ENCODE results near the gene SLC5A7.

The SLC5A7 gene

DNA sequence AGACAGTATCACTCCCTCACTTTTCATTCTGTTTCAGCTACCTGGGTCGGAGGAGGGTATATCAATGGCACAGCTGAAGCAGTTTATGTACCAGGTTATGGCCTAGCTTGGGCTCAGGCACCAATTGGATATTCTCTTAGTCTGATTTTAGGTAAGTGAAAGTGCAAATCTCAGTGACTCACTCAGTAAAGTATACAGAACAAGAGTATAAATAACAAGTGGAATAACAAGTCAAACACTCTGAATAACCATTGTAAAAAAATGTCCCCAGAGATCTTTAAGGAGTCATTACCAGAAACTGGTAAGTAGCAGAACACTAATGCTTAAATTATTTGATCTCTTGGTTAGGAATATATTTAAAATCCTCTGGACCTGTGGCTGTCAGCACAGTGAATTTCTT, 5.7 kb downstream of the SLC5A7 start:
- no peak overlapping the region for H2AFZ ChIP-seq (ENCODE audit: low read depth, low read length, severe bottlenecking)
- no peaks in the 10 kb centered on the region for H3K9me2 ChIP-seq (replicated peaks; ENCODE audit: insufficient read depth, low read length)
- TF ChIP-seq, protein P1, sequence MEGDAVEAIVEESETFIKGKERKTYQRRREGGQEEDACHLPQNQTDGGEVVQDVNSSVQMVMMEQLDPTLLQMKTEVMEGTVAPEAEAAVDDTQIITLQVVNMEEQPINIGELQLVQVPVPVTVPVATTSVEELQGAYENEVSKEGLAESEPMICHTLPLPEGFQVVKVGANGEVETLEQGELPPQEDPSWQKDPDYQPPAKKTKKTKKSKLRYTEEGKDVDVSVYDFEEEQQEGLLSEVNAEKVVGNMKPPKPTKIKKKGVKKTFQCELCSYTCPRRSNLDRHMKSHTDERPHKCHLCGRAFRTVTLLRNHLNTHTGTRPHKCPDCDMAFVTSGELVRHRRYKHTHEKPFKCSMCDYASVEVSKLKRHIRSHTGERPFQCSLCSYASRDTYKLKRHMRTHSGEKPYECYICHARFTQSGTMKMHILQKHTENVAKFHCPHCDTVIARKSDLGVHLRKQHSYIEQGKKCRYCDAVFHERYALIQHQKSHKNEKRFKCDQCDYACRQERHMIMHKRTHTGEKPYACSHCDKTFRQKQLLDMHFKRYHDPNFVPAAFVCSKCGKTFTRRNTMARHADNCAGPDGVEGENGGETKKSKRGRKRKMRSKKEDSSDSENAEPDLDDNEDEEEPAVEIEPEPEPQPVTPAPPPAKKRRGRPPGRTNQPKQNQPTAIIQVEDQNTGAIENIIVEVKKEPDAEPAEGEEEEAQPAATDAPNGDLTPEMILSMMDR (IDR thresholded peaks at IDR 0.05; ENCODE audit: insufficient read depth, low read length, poor library complexity, severe bottlenecking) = no peak
- TF ChIP-seq EZH2phosphoT487 (conservative IDR thresholded peaks at IDR 0.05; ENCODE audit: low read length) = no peak

DNA sequence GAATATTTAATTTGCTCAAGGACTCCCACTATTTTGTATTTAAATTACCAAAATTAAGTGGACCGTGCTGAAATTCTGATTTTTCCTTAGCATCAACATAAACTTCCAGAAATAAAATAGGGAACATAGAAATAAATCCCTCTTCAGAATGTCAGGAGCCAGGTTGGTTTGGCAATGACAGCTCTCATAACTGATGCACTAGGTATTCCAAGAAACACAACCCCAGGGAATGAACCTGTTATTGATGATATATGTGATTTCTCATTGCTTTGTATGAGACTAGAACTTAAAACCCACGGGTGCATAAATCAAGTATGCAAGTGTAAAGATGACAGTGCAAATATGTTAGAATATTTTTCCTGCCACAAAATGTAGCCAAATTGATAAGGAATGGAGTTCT, 12.8 kb downstream of the SLC5A7 start:
- H3K36me3 ChIP-seq (ENCODE audit: low read length) = no peaks in the 10 kb centered on the region
- H3F3A ChIP-seq (ENCODE audit: insufficient read depth) = no peaks in the 10 kb centered on the region
- H3K4me3 ChIP-seq (ENCODE audit: insufficient read depth, low read length, poor library complexity, severe bottlenecking) = no peak overlapping the region
- no peaks in the 10 kb centered on the region for H3K79me2 ChIP-seq (ENCODE audit: insufficient read depth, low read length)
- no peaks in the 10 kb centered on the region for H3K27me3 ChIP-seq (ENCODE audit: low read length)
- H3K4me2 ChIP-seq (ENCODE audit: low read depth, low read length, poor library complexity, severe bottlenecking) = no peak overlapping the region
- H3K9me3 ChIP-seq (ENCODE audit: insufficient read depth, low read length) = no peaks in the 10 kb centered on the region
- TF ChIP-seq, protein P1 (IDR thresholded peaks at IDR 0.05; ENCODE audit: insufficient read depth, low read length, poor library complexity, severe bottlenecking) = no peak
- TF ChIP-seq EZH2phosphoT487 (conservative IDR thresholded peaks at IDR 0.05; ENCODE audit: low read length) = no peak
- H4K20me1 ChIP-seq (ENCODE audit: low read depth, low read length) = no peaks in the 10 kb centered on the region
- no peak overlapping the region for H3K27ac ChIP-seq (ENCODE audit: low read depth, low read length)
- no peak overlapping the region for H2AFZ ChIP-seq (ENCODE audit: low read depth, low read length, severe bottlenecking)
- no peak overlapping the region for H3K9ac ChIP-seq (ENCODE audit: low read length)
- H3K9me2 ChIP-seq (replicated peaks; ENCODE audit: insufficient read depth, low read length) = no peaks in the 10 kb centered on the region

More for the DNA sequence above, 5.7 kb downstream of the SLC5A7 start:
- Histone ChIP-seq H3K4me3 (ENCODE audit: insufficient read depth, low read length, poor library complexity, severe bottlenecking) (no peak overlapping the region), H3K9me3 (ENCODE audit: insufficient read depth, low read length) (no peaks in the 10 kb centered on the region), H3K27me3 (ENCODE audit: low read length) (no peaks in the 10 kb centered on the region), H3K27ac (ENCODE audit: low read depth, low read length) (no peak overlapping the region), H3F3A (ENCODE audit: insufficient read depth) (no peaks in the 10 kb centered on the region), H3K36me3 (ENCODE audit: low read length) (no peaks in the 10 kb centered on the region), H4K20me1 (ENCODE audit: low read depth, low read length) (no peaks in the 10 kb centered on the region), H3K4me2 (ENCODE audit: low read depth, low read length, poor library complexity, severe bottlenecking) (no peak overlapping the region), H3K9ac (ENCODE audit: low read length) (no peak overlapping the region), H3K79me2 (ENCODE audit: insufficient read depth, low read length) (no peaks in the 10 kb centered on the region)

DNA sequence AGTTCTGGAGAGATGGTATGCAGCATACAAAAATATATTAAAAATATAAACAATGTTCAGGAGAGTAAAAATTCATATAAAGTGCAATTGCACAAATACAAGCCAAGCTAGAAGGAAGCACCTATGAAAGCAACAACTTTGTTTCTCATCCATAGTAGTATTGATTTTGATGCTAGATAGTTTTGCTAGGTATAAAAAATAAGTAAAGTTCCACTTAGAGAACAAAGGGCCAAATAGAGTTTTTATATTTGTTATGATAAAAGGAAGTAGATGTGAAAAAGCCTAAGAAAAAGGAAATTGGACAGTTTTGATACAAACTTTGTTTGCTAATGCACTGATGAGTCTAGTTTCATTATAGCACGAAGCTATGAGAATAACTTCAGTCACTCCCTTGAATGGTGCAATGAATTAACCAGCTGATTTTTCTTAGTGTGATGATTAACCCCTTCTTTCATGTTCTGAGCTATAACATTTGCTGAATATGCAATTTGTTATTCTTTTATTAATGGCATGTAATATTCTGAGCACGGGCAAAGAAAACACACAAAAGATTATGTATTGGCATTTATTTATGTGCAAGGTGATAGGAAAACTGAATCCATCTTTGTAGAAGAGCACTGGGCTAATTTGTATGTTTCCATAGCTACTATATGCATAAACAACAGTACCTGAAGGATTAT, 24.7 kb downstream of the SLC5A7 start:
- H3K27ac ChIP-seq (ENCODE audit: low read depth, low read length) = no peak overlapping the region

More for the DNA sequence above, 24.7 kb downstream of the SLC5A7 start:
- Histone ChIP-seq H3K4me3 (ENCODE audit: insufficient read depth, low read length, poor library complexity, severe bottlenecking) (no peak overlapping the region), H4K20me1 (ENCODE audit: low read depth, low read length) (no peaks in the 10 kb centered on the region), H3K9ac (ENCODE audit: low read length) (no peak overlapping the region), H3K79me2 (ENCODE audit: insufficient read depth, low read length) (no peaks in the 10 kb centered on the region), H3K36me3 (ENCODE audit: low read length) (no peaks in the 10 kb centered on the region), H3K9me2 (replicated peaks; ENCODE audit: insufficient read depth, low read length) (no peaks in the 10 kb centered on the region), H3K9me3 (ENCODE audit: insufficient read depth, low read length) (peaks cover 5% of the 10 kb centered on the region; the same call in 1 of the 2 replicates), H3F3A (ENCODE audit: insufficient read depth) (no peaks in the 10 kb centered on the region), H3K27me3 (ENCODE audit: low read length) (no peaks in the 10 kb centered on the region), H2AFZ (ENCODE audit: low read depth, low read length, severe bottlenecking) (no peak overlapping the region), H3K4me2 (ENCODE audit: low read depth, low read length, poor library complexity, severe bottlenecking) (no peak overlapping the region)
- TF ChIP-seq, protein P1 (IDR thresholded peaks at IDR 0.05; ENCODE audit: insufficient read depth, low read length, poor library complexity, severe bottlenecking) = no peak
- no peak for TF ChIP-seq EZH2phosphoT487 (conservative IDR thresholded peaks at IDR 0.05; ENCODE audit: low read length)
